ENCODE data around the gene DIAPH3. TPM values are rescaled to one million over a fixed set of nuclear protein-coding genes. Genes with fewer than 3 reads are reported as not detected.

Gene DIAPH3
- total RNA-seq, 1 experiment from 2014 or later, result 11.4 TPM

DNA sequence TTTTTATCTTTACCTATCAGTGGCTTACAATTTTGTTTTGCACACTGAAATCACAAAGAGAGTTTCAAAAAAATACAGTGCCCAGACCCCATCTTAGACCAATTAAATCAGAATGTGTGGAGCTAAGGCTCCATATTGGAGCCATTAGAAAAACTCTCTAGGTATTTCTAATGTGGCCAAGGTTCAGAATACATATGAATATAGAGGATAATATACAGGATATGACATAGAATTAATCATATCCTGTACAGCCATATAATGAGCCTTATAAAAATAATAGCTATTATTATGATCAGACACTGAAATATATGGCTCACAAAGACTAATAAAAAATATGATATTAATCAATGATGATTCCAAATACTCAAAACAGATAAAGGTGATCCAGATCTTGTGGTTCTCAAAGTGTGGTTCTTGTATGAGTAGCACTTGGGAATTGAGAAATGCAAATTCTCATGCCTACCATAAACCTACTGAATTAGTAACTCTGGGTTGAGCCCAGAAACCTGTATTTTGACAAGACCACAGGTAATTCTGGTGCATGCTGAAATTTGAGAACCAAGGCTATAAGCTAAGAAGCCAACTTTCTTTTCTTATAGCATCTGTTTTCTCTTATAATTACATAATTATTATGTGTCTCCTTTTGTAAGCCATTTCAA lies 408.0 kb downstream of the DIAPH3 start:
- H3K36me3 Mint-ChIP-seq (ENCODE audit: insufficient read depth, unreplicated experiment), result no peaks in the 10 kb centered on the region
- no peaks in the 10 kb centered on the region for H3K9me3 Mint-ChIP-seq (ENCODE audit: low read depth, unreplicated experiment)
- CTCF ChIA-PET, result no interaction called here
- no peaks in the 10 kb centered on the region for H3K27me3 Mint-ChIP-seq (ENCODE audit: unreplicated experiment)
- H3K4me1 Mint-ChIP-seq (ENCODE audit: low read depth, unreplicated experiment), result no peaks in the 10 kb centered on the region
- no TSS peak for BruUV-seq (replicated peaks)
- TF ChIP-seq, protein P1, sequence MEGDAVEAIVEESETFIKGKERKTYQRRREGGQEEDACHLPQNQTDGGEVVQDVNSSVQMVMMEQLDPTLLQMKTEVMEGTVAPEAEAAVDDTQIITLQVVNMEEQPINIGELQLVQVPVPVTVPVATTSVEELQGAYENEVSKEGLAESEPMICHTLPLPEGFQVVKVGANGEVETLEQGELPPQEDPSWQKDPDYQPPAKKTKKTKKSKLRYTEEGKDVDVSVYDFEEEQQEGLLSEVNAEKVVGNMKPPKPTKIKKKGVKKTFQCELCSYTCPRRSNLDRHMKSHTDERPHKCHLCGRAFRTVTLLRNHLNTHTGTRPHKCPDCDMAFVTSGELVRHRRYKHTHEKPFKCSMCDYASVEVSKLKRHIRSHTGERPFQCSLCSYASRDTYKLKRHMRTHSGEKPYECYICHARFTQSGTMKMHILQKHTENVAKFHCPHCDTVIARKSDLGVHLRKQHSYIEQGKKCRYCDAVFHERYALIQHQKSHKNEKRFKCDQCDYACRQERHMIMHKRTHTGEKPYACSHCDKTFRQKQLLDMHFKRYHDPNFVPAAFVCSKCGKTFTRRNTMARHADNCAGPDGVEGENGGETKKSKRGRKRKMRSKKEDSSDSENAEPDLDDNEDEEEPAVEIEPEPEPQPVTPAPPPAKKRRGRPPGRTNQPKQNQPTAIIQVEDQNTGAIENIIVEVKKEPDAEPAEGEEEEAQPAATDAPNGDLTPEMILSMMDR (IDR thresholded peaks at IDR 0.05; ENCODE audit: unreplicated experiment), result no peak
- intact Hi-C loops (cut with micrococcal nuclease; ENCODE audit: unreplicated experiment), result no loop called here
- no peak for DNase-seq
- H3K4me3 Mint-ChIP-seq (ENCODE audit: low read depth, unreplicated experiment), result no peak overlapping the region
- H3K27ac Mint-ChIP-seq (ENCODE audit: unreplicated experiment), result no peak overlapping the region

DNA sequence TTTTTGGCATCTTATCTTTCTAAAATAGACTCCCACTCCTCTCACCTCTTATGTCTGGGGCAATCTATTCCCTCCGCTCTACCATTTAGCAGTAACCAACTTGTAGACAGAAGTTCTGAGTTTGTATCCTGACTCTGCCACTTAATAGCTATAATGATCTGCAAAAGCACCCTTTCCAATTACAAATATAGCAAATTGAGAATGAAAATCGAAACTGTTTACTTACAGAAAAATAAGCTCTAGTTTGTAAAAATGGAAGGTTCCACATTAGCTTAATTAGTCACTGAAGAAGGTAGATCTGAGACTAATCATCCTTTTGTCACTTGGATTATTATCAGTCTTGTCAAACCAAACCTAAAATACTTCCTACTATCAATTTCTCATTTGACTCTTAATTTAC lies 409.3 kb downstream of the DIAPH3 start:
- no peaks in the 10 kb centered on the region for H3K36me3 Mint-ChIP-seq (ENCODE audit: insufficient read depth, unreplicated experiment)
- intact Hi-C loops (cut with micrococcal nuclease; ENCODE audit: unreplicated experiment), result no loop called here
- H3K27ac Mint-ChIP-seq (ENCODE audit: unreplicated experiment), result no peak overlapping the region
- no peak for DNase-seq
- CTCF ChIA-PET, result no interaction called here
- H3K27me3 Mint-ChIP-seq (ENCODE audit: unreplicated experiment), result no peaks in the 10 kb centered on the region
- H3K9me3 Mint-ChIP-seq (ENCODE audit: low read depth, unreplicated experiment), result no peaks in the 10 kb centered on the region
- H3K4me1 Mint-ChIP-seq (ENCODE audit: low read depth, unreplicated experiment), result no peaks in the 10 kb centered on the region
- H3K4me3 Mint-ChIP-seq (ENCODE audit: low read depth, unreplicated experiment), result no peak overlapping the region
- TF ChIP-seq, protein P1 (IDR thresholded peaks at IDR 0.05; ENCODE audit: unreplicated experiment), result no peak
- no TSS peak for BruUV-seq (replicated peaks)

GRCh38 chr13:59750860-59751259 lies 412.9 kb downstream of the DIAPH3 start:
- DNase-seq, result no peak
- BruUV-seq (replicated peaks), result no TSS peak
- CTCF ChIA-PET, result no interaction called here
- intact Hi-C loops (cut with micrococcal nuclease; ENCODE audit: unreplicated experiment), result no loop called here
- H3K27ac Mint-ChIP-seq (ENCODE audit: unreplicated experiment), result no peak overlapping the region
- no peaks in the 10 kb centered on the region for H3K4me1 Mint-ChIP-seq (ENCODE audit: low read depth, unreplicated experiment)
- no peaks in the 10 kb centered on the region for H3K36me3 Mint-ChIP-seq (ENCODE audit: insufficient read depth, unreplicated experiment)
- H3K9me3 Mint-ChIP-seq (ENCODE audit: low read depth, unreplicated experiment), result no peaks in the 10 kb centered on the region
- no peaks in the 10 kb centered on the region for H3K27me3 Mint-ChIP-seq (ENCODE audit: unreplicated experiment)
- H3K4me3 Mint-ChIP-seq (ENCODE audit: low read depth, unreplicated experiment), result no peak overlapping the region
- TF ChIP-seq, protein P1 (IDR thresholded peaks at IDR 0.05; ENCODE audit: unreplicated experiment), result no peak

DNA sequence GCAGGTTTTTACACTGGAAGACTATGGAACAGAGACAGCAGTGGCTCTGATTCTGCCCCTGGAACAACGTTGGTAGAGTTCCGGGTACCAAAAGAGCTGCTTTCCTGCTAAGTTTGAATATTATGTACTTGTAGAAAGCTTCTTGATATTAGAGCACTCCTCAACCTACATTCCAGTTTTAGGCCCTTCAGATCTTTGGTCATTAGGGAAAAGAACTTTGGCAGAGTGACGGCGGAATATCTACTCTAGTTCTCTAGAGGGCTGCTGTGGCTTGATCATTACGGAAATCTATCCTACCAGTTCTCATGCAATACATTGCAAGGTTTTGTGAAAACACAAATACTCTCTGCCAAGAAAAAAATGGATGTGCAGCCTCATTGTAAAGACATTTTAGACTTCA lies 415.7 kb downstream of the DIAPH3 start:
- Mint-ChIP-seq H3K27me3 (ENCODE audit: unreplicated experiment) (no peaks in the 10 kb centered on the region), H3K4me3 (ENCODE audit: low read depth, unreplicated experiment) (no peak overlapping the region), H3K27ac (ENCODE audit: unreplicated experiment) (no peak overlapping the region), H3K36me3 (ENCODE audit: insufficient read depth, unreplicated experiment) (no peaks in the 10 kb centered on the region), H3K9me3 (ENCODE audit: low read depth, unreplicated experiment) (no peaks in the 10 kb centered on the region), H3K4me1 (ENCODE audit: low read depth, unreplicated experiment) (no peaks in the 10 kb centered on the region)
- TF ChIP-seq, protein P1 (IDR thresholded peaks at IDR 0.05; ENCODE audit: unreplicated experiment), result no peak
- no peak for DNase-seq
- no TSS peak for BruUV-seq (replicated peaks)
- intact Hi-C loops (cut with micrococcal nuclease; ENCODE audit: unreplicated experiment), result no loop called here
- CTCF ChIA-PET, result no interaction called here

Measured in Calu3 (cell line).